MCF 10A (cell line): ENCODE results near the gene LCMT1. TPM values are rescaled to one million over a fixed set of nuclear protein-coding genes. Genes with fewer than 3 reads are reported as not detected.
A peak's percentile ranks its signal among the peaks of the same experiment; 100 is the strongest.

ENCODE experiments used
- BruUV-seq: library from RNA; stranded (reverse); fragments of 400-500 nt; replicated peaks from 2 replicates; lab custom pipeline; 2021; lab: Mats Ljungman, UMichigan
- CTCF ChIA-PET: fragments of 300-600 bp; sonication (Branson Sonifier 250); formaldehyde crosslinking; extraction: SDS; loops from one replicate; lab custom pipeline; 2021; ENCODE audit warnings: antibody characterized with exemption, inconsistent platforms; lab: Yijun Ruan, JAX
- POLR2A ChIA-PET: fragments of 300-600, 350-650 bp; sonication (Branson Sonifier 250); formaldehyde crosslinking; extraction: SDS; loops from one replicate; lab custom pipeline; 2020; ENCODE audit warnings: antibody characterized with exemption, inconsistent platforms; lab: Yijun Ruan, JAX
- DNase-seq: peaks from one replicate; pipeline ENCODE4 v3.0.0-alpha.2; 2018; ENCODE audit not compliant: unreplicated experiment
- H3K27ac Mint-ChIP-seq: one replicate; pipeline ENCODE4 v1.8.0; 2022; ENCODE audit warnings: mild to moderate bottlenecking, low read depth, mixed read lengths; ENCODE audit not compliant: unreplicated experiment
- H3K27me3 Mint-ChIP-seq: one replicate; pipeline ENCODE4 v1.8.0; 2022; ENCODE audit warnings: mixed read lengths; ENCODE audit not compliant: insufficient read depth, unreplicated experiment
- H3K36me3 Mint-ChIP-seq: one replicate; pipeline ENCODE4 v1.8.0; 2022; ENCODE audit warnings: mild to moderate bottlenecking, moderate library complexity, mixed read lengths; ENCODE audit not compliant: insufficient read depth, unreplicated experiment
- H3K4me1 Mint-ChIP-seq: one replicate; pipeline ENCODE4 v1.8.0; 2022; ENCODE audit warnings: mixed read lengths; ENCODE audit not compliant: insufficient read depth, unreplicated experiment
- H3K4me3 Mint-ChIP-seq: one replicate; pipeline ENCODE4 v1.8.0; 2022; ENCODE audit warnings: mild to moderate bottlenecking, moderate library complexity, mixed read lengths; ENCODE audit not compliant: unreplicated experiment
- H3K9me3 Mint-ChIP-seq: one replicate; pipeline ENCODE4 v1.8.0; 2022; ENCODE audit warnings: mixed read lengths; ENCODE audit not compliant: unreplicated experiment
- CTCF ChIP-seq: fragments of 200-600 bp; IDR thresholded peaks from one replicate; pipeline ENCODE4 v1.8.0; 2022; ENCODE audit warnings: antibody characterized with exemption, mild to moderate bottlenecking; ENCODE audit not compliant: unreplicated experiment
- intact Hi-C: fragments of 100-400 bp; cut with micrococcal nuclease; formaldehyde crosslinking; loops from 2 replicates; pipeline ENCODE4 v1.14.1; 2022
- total RNA-seq: library from RNA; stranded (reverse); gene quantifications from 2 replicates; pipeline ENCODE4 v1.2.3, GENCODE V29; 2022

Gene LCMT1
- total RNA-seq, 1 experiment from 2014 or later = 36.3 TPM

- BruUV-seq = no TSS peak
- intact Hi-C loops = no loop called here
- Mint-ChIP-seq H3K27me3 (no peaks in the 10 kb centered on the region), H3K4me1 (no peaks in the 10 kb centered on the region), H3K9me3 (no peaks in the 10 kb centered on the region), H3K4me3 (no peak overlapping the region), H3K27ac (peak overlapping the region; percentile 28), H3K36me3 (no peaks in the 10 kb centered on the region)
- CTCF ChIA-PET = interaction anchor here (0.6 to 1.3 kb wide), 3 partner anchors 27 to 360 kb away, joined by 3 read pairs; no protein-coding TSS in a partner anchor
- POLR2A ChIA-PET = no interaction called here
- no peak for DNase-seq
- no peak for TF ChIP-seq CTCF
These were observed 82.8 kb downstream of the LCMT1 start for GRCh38 chr16:25194273-25194878.

- Mint-ChIP-seq H3K36me3 (no peaks in the 10 kb centered on the region), H3K4me3 (no peak overlapping the region), H3K4me1 (no peaks in the 10 kb centered on the region), H3K27me3 (no peaks in the 10 kb centered on the region), H3K9me3 (no peaks in the 10 kb centered on the region), H3K27ac (no peak overlapping the region)
- CTCF ChIA-PET = no interaction called here
- intact Hi-C loops = no loop called here
- TF ChIP-seq CTCF = no peak
- POLR2A ChIA-PET = no interaction called here
- BruUV-seq = no TSS peak
- no peak for DNase-seq
These were observed 86.5 kb downstream of the LCMT1 start for GRCh38 chr16:25198021-25198420.

- no peak for TF ChIP-seq CTCF
- H3K36me3 Mint-ChIP-seq = no peaks in the 10 kb centered on the region
- H3K4me3 Mint-ChIP-seq = no peak overlapping the region
- DNase-seq = no peak
- H3K9me3 Mint-ChIP-seq = no peaks in the 10 kb centered on the region
- intact Hi-C loops = no loop called here
- CTCF ChIA-PET = interaction anchor here (0.7 to 0.8 kb wide), 2 partner anchors 87 to 680 kb away, joined by 3 to 4 read pairs; no protein-coding TSS in a partner anchor
- POLR2A ChIA-PET = no interaction called here
- no TSS peak for BruUV-seq
- H3K27me3 Mint-ChIP-seq = no peaks in the 10 kb centered on the region
- H3K27ac Mint-ChIP-seq = no peak overlapping the region
- no peaks in the 10 kb centered on the region for H3K4me1 Mint-ChIP-seq
These were observed 87.9 kb downstream of the LCMT1 start for GRCh38 chr16:25199457-25199856.

- no peaks in the 10 kb centered on the region for H3K9me3 Mint-ChIP-seq
- peaks cover 11% of the 10 kb centered on the region for H3K27me3 Mint-ChIP-seq
- TF ChIP-seq CTCF = no peak
- H3K36me3 Mint-ChIP-seq = no peaks in the 10 kb centered on the region
- no TSS peak for BruUV-seq
- no peak overlapping the region for H3K27ac Mint-ChIP-seq
- intact Hi-C loops = no loop called here
- H3K4me1 Mint-ChIP-seq = no peaks in the 10 kb centered on the region
- no peak for DNase-seq
- ChIA-PET CTCF (interaction anchor here (1.2 to 4.9 kb wide), 2 partner anchors 14 to 23 kb away, joined by 5 to 30 read pairs; no protein-coding TSS in a partner anchor), POLR2A (interaction anchor here (0.6 to 1.1 kb wide), 2 partner anchors 101 to 116 kb away, joined by 3 to 4 read pairs; no protein-coding TSS in a partner anchor)
- no peak overlapping the region for H3K4me3 Mint-ChIP-seq
These were observed 99.2 kb downstream of the LCMT1 start for GRCh38 chr16:25210758-25211157.
